Medulla oblongata (tissue), 1 donor: ENCODE data around the gene BARX1.

Experiments
- DNase-seq: peaks from one replicate; pipeline ENCODE4 v3.0.0-alpha.2; 2015; ENCODE audit errors: extremely low spot score

BARX1 gene

GRCh38 chr9:93917121-93917853 is 37.9 kb downstream of the BARX1 start:
- DNase-seq = no peak

GRCh38 chr9:93916358-93916757 is 38.8 kb downstream of the BARX1 start:
- DNase-seq = no peak

- no peak for DNase-seq
These were observed 43.2 kb downstream of the BARX1 start for GRCh38 chr9:93911801-93912554.

- DNase-seq = no peak
These were observed 43.9 kb downstream of the BARX1 start for GRCh38 chr9:93911136-93911745.

GRCh38 chr9:93910598-93910997 is 44.6 kb downstream of the BARX1 start:
- DNase-seq = no peak

- no peak for DNase-seq
These were observed 45.0 kb downstream of the BARX1 start for GRCh38 chr9:93910196-93910595.

GRCh38 chr9:93909242-93909616 is 45.9 kb downstream of the BARX1 start:
- no peak for DNase-seq

GRCh38 chr9:93908591-93909241 is 46.4 kb downstream of the BARX1 start:
- DNase-seq = no peak

- no peak for DNase-seq
These were observed 47.5 kb downstream of the BARX1 start for GRCh38 chr9:93907551-93908199.

- DNase-seq = no peak
These were observed 48.8 kb downstream of the BARX1 start for GRCh38 chr9:93906195-93906880.

GRCh38 chr9:93905473-93906133 is 49.6 kb downstream of the BARX1 start:
- no peak for DNase-seq

- no peak for DNase-seq
These were observed 50.3 kb downstream of the BARX1 start for GRCh38 chr9:93904649-93905472.

GRCh38 chr9:93903886-93904648 is 51.1 kb downstream of the BARX1 start:
- DNase-seq = no peak

GRCh38 chr9:93902780-93903655 is 52.1 kb downstream of the BARX1 start:
- DNase-seq = no peak

GRCh38 chr9:93902051-93902779 is 52.9 kb downstream of the BARX1 start:
- no peak for DNase-seq
